Measurements from ENCODE around the gene ASPN.

The ASPN gene

DNA sequence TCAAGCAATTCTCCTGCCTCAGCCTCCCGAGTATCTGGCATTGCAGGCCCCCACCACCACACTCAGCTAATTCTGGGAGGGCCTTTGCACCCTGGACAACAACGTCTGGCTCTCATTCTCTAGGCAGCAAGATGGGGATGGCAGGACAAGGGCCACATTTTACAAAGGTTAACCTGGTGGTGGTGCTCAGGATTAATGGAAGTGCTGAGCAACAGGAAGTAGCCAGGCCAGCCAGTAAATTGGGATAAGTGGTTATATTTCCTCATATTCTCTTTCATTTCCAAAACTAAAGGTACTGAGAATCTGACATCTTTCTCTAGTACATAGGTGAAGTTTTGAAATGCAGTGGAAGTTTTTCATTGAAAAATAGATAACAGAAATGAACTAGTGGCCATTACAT is 24.7 kb upstream of the ASPN start:
- no peak for DNase-seq (ENCODE audit: extremely low read depth, low read depth)
- H3K4me3 ChIP-seq (replicated peaks; ENCODE audit: low read depth, low read length), result no peak overlapping the region
- TF ChIP-seq, protein P1, sequence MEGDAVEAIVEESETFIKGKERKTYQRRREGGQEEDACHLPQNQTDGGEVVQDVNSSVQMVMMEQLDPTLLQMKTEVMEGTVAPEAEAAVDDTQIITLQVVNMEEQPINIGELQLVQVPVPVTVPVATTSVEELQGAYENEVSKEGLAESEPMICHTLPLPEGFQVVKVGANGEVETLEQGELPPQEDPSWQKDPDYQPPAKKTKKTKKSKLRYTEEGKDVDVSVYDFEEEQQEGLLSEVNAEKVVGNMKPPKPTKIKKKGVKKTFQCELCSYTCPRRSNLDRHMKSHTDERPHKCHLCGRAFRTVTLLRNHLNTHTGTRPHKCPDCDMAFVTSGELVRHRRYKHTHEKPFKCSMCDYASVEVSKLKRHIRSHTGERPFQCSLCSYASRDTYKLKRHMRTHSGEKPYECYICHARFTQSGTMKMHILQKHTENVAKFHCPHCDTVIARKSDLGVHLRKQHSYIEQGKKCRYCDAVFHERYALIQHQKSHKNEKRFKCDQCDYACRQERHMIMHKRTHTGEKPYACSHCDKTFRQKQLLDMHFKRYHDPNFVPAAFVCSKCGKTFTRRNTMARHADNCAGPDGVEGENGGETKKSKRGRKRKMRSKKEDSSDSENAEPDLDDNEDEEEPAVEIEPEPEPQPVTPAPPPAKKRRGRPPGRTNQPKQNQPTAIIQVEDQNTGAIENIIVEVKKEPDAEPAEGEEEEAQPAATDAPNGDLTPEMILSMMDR (IDR thresholded peaks at IDR 0.05; ENCODE audit: low read depth, low read length, missing control alignments), result no peak

DNA sequence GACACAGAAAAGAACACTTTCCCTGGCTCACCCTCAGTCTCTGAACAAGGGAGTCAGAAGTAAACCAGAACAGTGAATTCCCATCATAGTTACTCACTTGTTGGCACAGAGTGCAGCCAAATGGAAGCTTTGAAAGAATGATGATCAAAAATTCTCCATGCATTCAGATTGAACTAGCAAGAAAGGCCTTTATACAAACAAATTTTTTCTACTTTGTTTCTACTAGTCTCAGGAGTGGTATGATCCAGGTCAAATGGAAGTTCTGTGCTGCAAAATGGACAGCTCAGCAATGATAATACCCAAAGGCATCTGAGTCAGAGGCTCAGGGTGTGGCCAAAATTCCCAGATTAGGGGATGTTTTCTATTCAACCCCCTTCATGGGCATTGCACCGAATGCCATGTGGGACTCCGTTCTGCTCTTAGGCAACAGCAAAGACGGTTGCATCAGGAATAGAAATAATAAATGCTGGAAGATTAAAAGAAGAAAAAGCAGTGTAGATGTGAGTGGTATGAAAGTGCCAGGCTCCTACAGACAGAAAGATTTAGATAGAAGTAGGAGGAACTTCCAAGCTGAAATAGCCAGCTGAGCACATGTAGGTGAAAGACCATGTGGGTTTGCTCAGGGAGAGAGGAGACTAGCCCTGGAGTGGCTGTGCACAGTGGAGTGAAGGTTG is 24.0 kb upstream of the ASPN start:
- TF ChIP-seq, protein P1 (IDR thresholded peaks at IDR 0.05; ENCODE audit: low read depth, low read length, missing control alignments), result no peak
- DNase-seq (ENCODE audit: extremely low read depth, low read depth), result peak; percentile 75

DNA sequence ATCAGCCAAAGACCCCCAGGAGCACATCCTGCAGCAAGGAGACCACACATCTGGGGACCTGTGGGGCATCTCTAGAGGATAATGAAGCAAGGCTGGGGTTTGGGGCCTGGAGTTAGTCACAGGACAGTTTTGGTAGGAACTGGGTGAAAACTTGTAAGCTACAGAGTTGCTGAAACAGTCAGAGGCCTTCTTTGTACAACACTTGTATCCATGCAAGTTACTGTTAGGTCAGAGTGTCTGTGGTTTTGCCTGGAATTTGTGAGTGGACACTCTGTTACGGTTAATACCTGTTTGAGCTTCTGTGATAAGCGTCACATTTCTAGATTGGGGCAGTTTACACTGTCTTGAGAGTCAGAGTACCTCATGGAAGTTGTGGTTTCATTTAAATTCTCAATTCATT is 22.6 kb upstream of the ASPN start:
- TF ChIP-seq, protein P1 (IDR thresholded peaks at IDR 0.05; ENCODE audit: low read depth, low read length, missing control alignments), result no peak
- no peak for DNase-seq (ENCODE audit: extremely low read depth, low read depth)
- H3K4me3 ChIP-seq (replicated peaks; ENCODE audit: low read depth, low read length), result no peak overlapping the region

More for the DNA sequence above, 24.0 kb upstream of the ASPN start:
- 0 out of 2 replicates have a peak overlapping the region, but pooled peaks have one; percentile 0 for H3K4me3 ChIP-seq (replicated peaks; ENCODE audit: low read depth, low read length)

DNA sequence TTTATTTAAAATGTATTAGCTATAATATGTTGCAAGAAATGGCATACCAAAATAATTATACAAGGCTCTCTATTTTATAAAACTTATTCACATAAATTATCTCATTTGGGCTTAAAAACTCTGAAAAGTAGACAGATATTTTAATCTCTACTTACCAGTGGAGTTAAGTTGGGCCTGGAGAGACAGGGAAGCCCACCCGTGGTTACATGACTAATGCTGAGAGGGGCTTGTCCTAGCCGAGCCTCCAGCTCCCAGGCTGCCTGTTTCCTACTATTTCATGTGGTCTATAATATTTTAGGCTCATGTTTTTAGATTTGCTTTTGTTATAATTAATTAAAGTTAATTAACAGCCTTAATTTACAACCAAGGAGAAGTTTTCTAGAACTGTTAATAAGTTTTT is 20.9 kb upstream of the ASPN start:
- H3K4me3 ChIP-seq (replicated peaks; ENCODE audit: low read depth, low read length), result no peak overlapping the region
- DNase-seq (ENCODE audit: extremely low read depth, low read depth), result no peak
- TF ChIP-seq, protein P1 (IDR thresholded peaks at IDR 0.05; ENCODE audit: low read depth, low read length, missing control alignments), result no peak

DNA sequence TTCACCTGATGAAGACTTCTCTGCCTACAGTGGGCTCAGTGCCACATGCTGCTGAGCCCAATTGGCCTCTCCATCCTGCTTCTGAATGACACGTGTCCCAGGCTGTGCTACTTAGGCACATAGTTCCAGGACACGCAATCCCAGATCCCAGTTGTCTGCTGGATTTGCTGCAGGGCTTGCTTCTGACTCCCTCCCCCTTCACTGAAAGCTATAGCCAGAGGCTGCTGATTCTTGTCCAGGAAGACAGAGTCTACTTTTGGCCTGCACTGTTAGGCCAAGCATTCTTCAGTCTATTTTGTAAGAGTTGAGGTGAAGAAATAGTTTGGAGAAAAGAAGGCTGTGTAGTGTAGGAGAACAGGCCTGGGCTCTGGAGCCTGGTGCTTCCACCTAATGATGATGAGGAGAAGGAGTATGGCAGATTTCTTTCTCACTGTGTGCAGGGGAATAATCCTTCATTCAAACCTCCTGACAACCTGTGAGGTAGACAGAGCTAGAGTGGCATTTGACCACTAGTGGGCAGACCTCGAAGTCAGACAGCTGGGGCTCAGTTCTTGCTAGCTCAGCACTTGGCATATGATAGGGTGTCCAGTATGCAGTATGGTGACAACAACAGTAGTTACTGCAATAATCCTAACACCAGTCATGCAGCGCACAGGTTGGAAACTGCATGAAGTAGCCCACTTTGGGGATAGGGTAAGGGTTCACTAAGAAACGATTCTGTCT is 19.5 kb upstream of the ASPN start:
- H3K4me3 ChIP-seq (replicated peaks; ENCODE audit: low read depth, low read length), result no peak overlapping the region
- DNase-seq (ENCODE audit: extremely low read depth, low read depth), result no peak
- TF ChIP-seq, protein P1 (IDR thresholded peaks at IDR 0.05; ENCODE audit: low read depth, low read length, missing control alignments), result peak; percentile 61

DNA sequence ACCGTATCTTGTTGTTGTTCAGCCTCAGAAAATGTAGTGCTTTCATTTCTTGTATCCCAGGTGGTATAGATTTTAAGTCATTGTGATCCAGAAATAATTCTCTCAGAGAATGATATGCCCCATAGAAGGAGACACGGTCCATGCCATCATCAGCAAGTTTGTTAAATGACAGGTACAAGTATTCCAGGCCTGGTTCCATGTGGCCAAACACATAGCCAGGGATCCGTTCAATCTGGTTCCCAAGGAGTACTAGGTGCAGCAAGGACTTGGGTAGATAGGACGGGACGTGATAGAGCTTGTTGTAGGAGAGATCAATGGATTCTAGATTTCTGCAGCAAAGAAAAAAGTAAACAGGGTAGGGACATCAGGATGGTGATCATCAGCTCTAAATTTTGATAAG is 18.4 kb upstream of the ASPN start:
- no peak overlapping the region for H3K4me3 ChIP-seq (replicated peaks; ENCODE audit: low read depth, low read length)
- TF ChIP-seq, protein P1 (IDR thresholded peaks at IDR 0.05; ENCODE audit: low read depth, low read length, missing control alignments), result no peak
- no peak for DNase-seq (ENCODE audit: extremely low read depth, low read depth)

Measured in HFF-Myc (cell line).